ENCODE results near the gene POC1A.

GRCh38 chr3:52185311-52185710, 31.1 kb upstream of the POC1A start:
- TF ChIP-seq GATA2 (IDR thresholded peaks at IDR 0.05; ENCODE audit: low read depth, low read length): no peak
- no peak for TF ChIP-seq GATA3 (IDR thresholded peaks at IDR 0.05; ENCODE audit: low read depth, low read length)

Data from SH-SY5Y (cell line).